SK-N-MC (cell line): Measurements from ENCODE around the gene COPS2.

Experiments used
- DNase-seq: peaks from one replicate; pipeline ENCODE4 v3.0.0-alpha.2; 2011; ENCODE audit warnings: low read depth, low spot score
- H3K27ac ChIP-seq: fragments of 200-600 bp; sonication (generic); 2 replicates; pipeline ENCODE4 v1.5.1; 2016; ENCODE audit warnings: mixed run types
- H3K36me3 ChIP-seq: fragments of 200-600 bp; sonication (generic); 2 replicates; pipeline ENCODE4 v1.6.1; 2017; ENCODE audit warnings: antibody characterized with exemption, low read length, mixed read lengths; ENCODE audit not compliant: insufficient read depth
- H3K4me3 ChIP-seq: fragments of 200-600 bp; sonication (generic); 2 replicates; pipeline ENCODE4 v1.5.1; 2016
- H3K9ac ChIP-seq: fragments of 200-600 bp; sonication (generic); 2 replicates; pipeline ENCODE4 v1.8.0; 2017; ENCODE audit warnings: mixed run types, mixed read lengths; ENCODE audit not compliant: insufficient read length
- H3K9me3 ChIP-seq: fragments of 200-600 bp; sonication (generic); 2 replicates; pipeline ENCODE4 v1.6.1; 2017; ENCODE audit warnings: low read depth, mild to moderate bottlenecking, antibody characterized with exemption, low read length, moderate library complexity, mixed read lengths
- EZH2 ChIP-seq: fragments of 200-600 bp; sonication (generic); IDR thresholded peaks from one replicate; pipeline ENCODE4 v1.6.1; 2017; ENCODE audit warnings: antibody characterized with exemption
- FOXP2 ChIP-seq: optimal IDR thresholded peaks from 2 replicates; pipeline ENCODE3; 2011; ENCODE audit warnings: mild to moderate bottlenecking, moderate library complexity; ENCODE audit not compliant: insufficient read depth; ENCODE audit errors: extremely low read length, control extremely low read depth
- POLR2AphosphoS5 ChIP-seq: IDR thresholded peaks from 2 replicates; pipeline ENCODE4 v1.6.1; 2012; ENCODE audit warnings: mild to moderate bottlenecking, low read depth, low read length, borderline replicate concordance

COPS2 gene

DNA sequence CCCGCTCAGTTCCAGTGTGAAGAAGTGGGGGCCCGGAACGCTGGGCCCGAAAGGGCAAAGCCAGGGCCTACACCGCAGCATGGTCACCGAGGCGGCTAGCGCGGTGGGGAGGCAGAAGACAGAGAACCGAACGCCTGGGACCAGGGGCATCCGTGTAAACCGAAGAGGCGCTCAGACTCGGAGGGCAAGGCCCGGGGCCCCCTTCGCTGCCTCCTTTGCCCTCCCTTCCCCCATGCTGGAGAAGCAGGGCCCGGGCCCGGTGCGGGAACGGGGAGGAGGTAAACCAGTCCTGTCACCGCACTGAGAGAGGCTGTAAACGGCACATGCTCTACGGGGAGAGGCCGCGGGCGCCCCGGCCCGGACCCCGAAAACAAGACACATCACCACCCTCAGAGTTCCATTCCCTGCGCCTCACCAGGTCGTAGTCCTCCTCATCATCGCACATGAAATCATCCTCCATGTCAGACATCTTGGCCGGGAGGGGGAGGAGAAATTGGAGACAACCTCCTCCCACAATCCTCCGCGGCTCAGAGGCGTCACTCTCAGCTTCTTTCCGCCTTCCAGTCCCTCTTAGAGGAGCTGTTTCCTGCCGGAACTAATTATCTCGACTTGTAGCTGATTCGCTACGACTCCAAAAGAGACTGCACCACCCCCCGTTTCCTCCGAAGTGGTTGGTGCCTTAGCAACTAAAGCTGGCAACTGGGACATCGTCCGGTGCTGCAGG is at the start of gene COPS2:
Gene COPS2 (minus strand): TSS at position 490 of the 724 bp plus-strand sequence. CDS start 21 bp downstream, at position 469.
- TF ChIP-seq POLR2AphosphoS5 (peak; percentile 94), EZH2 (no peak)
- peak; percentile 96 for DNase-seq
- H3K27ac ChIP-seq, result no peak within 1 kb of the TSS
- peak within 1 kb of the TSS; percentile 84 for H3K4me3 ChIP-seq
- peaks cover 5% of the 10 kb centered on the region; the same call in 1 of the 2 replicates for H3K36me3 ChIP-seq
- H3K9me3 ChIP-seq, result no peaks in the 10 kb centered on the region
- peak within 1 kb of the TSS; percentile 97 for H3K9ac ChIP-seq

DNA sequence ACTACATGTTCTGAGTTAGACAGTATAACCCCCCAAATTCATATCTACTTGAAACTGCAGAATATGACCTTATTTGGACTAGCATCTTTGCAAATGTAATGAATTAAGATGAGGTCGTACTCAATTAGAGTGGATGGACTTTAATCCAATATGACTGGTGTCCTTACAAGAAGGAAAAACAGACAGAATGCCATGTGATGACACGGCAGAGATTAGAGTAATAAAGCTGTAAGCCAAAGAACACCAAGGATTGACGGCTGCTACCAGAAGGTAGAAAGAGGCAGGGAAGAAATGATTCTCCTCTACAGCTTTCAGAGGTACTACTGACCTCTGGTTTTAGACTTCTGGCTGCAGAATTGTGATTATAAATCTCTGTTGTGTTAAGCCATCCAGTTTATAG is 44.9 kb upstream of the COPS2 start:
- no peaks in the 10 kb centered on the region for H3K9me3 ChIP-seq
- no peak overlapping the region for H3K4me3 ChIP-seq
- TF ChIP-seq POLR2AphosphoS5, result no peak
- H3K36me3 ChIP-seq, result peaks cover 7% of the 10 kb centered on the region
- no peak overlapping the region for H3K9ac ChIP-seq
- no peak overlapping the region for H3K27ac ChIP-seq
- no peak for DNase-seq

DNA sequence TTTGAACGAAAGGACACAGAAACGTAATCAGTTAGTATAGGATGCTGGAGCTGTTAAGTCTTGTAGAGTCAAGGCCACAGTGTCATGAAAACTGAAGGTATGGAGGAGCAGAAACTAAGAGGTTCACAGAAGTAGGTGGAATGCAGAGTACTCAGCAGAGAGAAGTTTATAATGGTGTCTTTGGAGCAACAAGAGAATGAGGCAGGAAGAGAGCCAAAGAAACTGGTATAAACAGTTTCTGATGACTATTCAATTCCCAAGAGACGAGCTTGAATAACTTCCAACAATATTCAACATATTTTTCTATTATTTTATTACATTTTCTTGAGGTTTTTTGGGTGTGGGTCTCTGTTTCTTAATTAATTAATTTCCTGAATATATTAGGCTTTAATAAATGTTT is 44.3 kb upstream of the COPS2 start:
- peaks cover 7% of the 10 kb centered on the region for H3K36me3 ChIP-seq
- no peak overlapping the region for H3K9ac ChIP-seq
- no peak overlapping the region for H3K4me3 ChIP-seq
- DNase-seq, result no peak
- H3K9me3 ChIP-seq, result no peaks in the 10 kb centered on the region
- no peak for TF ChIP-seq FOXP2
- TF ChIP-seq EZH2, result no peak
- no peak for TF ChIP-seq POLR2AphosphoS5
- H3K27ac ChIP-seq, result no peak overlapping the region

DNA sequence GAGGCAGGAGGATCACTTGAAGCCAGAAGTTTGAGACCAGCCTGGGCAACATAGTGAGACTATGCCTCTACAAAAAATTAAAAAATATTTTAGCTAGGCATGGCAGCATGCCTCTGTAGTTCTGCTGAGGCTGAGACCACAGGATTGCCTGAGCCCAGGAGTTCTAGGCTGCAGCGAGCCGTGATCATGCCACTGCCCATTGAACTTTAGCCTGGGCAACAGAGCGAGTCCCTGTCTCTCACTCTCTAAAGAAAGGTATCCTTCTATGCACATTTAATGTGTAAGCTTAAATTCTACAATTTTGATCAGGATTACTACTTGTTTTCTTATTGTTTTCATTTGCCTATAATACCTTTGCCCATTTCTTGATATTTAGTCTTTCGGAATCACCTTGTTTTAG is 41.5 kb upstream of the COPS2 start:
- no peak overlapping the region for H3K9ac ChIP-seq
- no peak overlapping the region for H3K27ac ChIP-seq
- no peak for DNase-seq
- TF ChIP-seq POLR2AphosphoS5 (no peak), EZH2 (no peak), FOXP2 (no peak)
- no peaks in the 10 kb centered on the region for H3K9me3 ChIP-seq
- H3K36me3 ChIP-seq, result no peaks in the 10 kb centered on the region; the same call in 1 of the 2 replicates
- H3K4me3 ChIP-seq, result no peak overlapping the region

DNA sequence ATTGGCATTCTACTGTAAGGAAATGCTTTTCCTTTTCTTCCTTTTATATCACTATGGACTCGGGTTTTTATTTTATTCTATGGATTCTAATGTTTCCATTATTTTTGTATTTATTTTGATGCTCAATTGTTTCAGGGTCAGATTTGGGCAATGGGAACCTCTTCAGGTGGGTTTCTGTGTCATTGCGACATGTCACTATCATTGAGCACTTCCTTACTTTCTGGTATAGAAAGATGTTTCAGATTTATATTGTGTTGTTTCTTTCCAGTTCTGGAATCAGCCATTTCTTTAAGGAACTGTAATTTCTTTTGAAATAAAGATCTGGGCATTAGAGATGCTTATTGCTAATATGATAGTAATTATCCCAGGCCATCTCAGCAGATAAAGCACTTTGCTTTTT is 36.5 kb upstream of the COPS2 start:
- no peak overlapping the region for H3K9ac ChIP-seq
- no peaks in the 10 kb centered on the region for H3K9me3 ChIP-seq
- H3K27ac ChIP-seq, result no peak overlapping the region
- no peak overlapping the region for H3K4me3 ChIP-seq
- TF ChIP-seq EZH2 (no peak), FOXP2 (no peak), POLR2AphosphoS5 (no peak)
- no peaks in the 10 kb centered on the region for H3K36me3 ChIP-seq
- no peak for DNase-seq

DNA sequence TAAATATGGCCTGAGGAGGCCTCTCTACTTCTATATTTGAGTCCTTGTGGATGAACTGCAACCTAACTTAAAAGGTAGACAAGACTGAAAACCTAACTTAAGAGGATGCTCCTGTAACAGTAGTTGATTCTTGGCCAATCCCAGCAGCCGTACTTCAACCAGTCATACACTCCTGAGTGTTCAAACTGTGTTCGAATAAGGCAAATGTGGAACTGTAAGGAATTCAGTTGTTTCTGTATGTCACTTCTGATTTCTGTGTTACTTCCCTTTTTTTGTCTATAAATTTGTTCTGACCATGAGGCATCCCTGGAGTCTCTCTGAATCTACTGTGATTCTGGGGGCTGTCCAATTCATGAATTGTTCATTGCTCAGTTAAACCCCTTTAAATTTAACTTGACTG is 35.2 kb upstream of the COPS2 start:
- Histone ChIP-seq H3K27ac (no peak overlapping the region), H3K36me3 (no peaks in the 10 kb centered on the region), H3K9me3 (no peaks in the 10 kb centered on the region), H3K9ac (no peak overlapping the region), H3K4me3 (no peak overlapping the region)
- TF ChIP-seq POLR2AphosphoS5, result no peak
- no peak for TF ChIP-seq EZH2
- TF ChIP-seq FOXP2, result no peak
- DNase-seq, result no peak

GRCh38 chr15:49189631-49190030 is 34.2 kb upstream of the COPS2 start:
- H3K9me3 ChIP-seq, result no peaks in the 10 kb centered on the region; the same call in 1 of the 2 replicates
- no peak for DNase-seq
- H3K36me3 ChIP-seq, result no peaks in the 10 kb centered on the region
- H3K4me3 ChIP-seq, result no peak overlapping the region
- H3K9ac ChIP-seq, result no peak overlapping the region
- TF ChIP-seq POLR2AphosphoS5 (no peak), EZH2 (no peak), FOXP2 (no peak)
- H3K27ac ChIP-seq, result no peak overlapping the region

GRCh38 chr15:49188933-49189332 is 33.5 kb upstream of the COPS2 start:
- Histone ChIP-seq H3K4me3 (no peak overlapping the region), H3K27ac (no peak overlapping the region), H3K9ac (no peak overlapping the region), H3K9me3 (no peaks in the 10 kb centered on the region; the same call in 1 of the 2 replicates), H3K36me3 (no peaks in the 10 kb centered on the region)
- TF ChIP-seq POLR2AphosphoS5 (no peak), FOXP2 (no peak), EZH2 (no peak)
- DNase-seq, result no peak
